Measurements from ENCODE around the gene POLA2. TPM values are rescaled to one million over a fixed set of nuclear protein-coding genes. Genes with fewer than 3 reads are reported as not detected.

Gene POLA2
- total RNA-seq, 1 donor from 2014 or later: 8.6 TPM

- H3K36me3 Mint-ChIP-seq (ENCODE audit: unreplicated experiment): no peaks in the 10 kb centered on the region
- H3K4me3 Mint-ChIP-seq (ENCODE audit: unreplicated experiment): no peak overlapping the region
- TF ChIP-seq CTCF (IDR thresholded peaks at IDR 0.05; ENCODE audit: partially characterized antibody, unreplicated experiment): no peak
- H3K9me3 Mint-ChIP-seq (ENCODE audit: unreplicated experiment): no peaks in the 10 kb centered on the region
- no peak overlapping the region for H3K27ac Mint-ChIP-seq (ENCODE audit: unreplicated experiment)
- peaks cover 9% of the 10 kb centered on the region for H3K4me1 Mint-ChIP-seq (ENCODE audit: low read depth, unreplicated experiment)
- peaks cover 2% of the 10 kb centered on the region for H3K27me3 Mint-ChIP-seq (ENCODE audit: unreplicated experiment)
- no peak for DNase-seq
These were observed 16.0 kb downstream of the POLA2 start for GRCh38 chr11:65277631-65278277.

- Mint-ChIP-seq H3K9me3 (ENCODE audit: unreplicated experiment) (no peaks in the 10 kb centered on the region), H3K27me3 (ENCODE audit: unreplicated experiment) (peaks cover 2% of the 10 kb centered on the region), H3K36me3 (ENCODE audit: unreplicated experiment) (no peaks in the 10 kb centered on the region), H3K27ac (ENCODE audit: unreplicated experiment) (no peak overlapping the region), H3K4me1 (ENCODE audit: low read depth, unreplicated experiment) (peaks cover 9% of the 10 kb centered on the region), H3K4me3 (ENCODE audit: unreplicated experiment) (no peak overlapping the region)
- no peak for DNase-seq
- no peak for TF ChIP-seq CTCF (IDR thresholded peaks at IDR 0.05; ENCODE audit: partially characterized antibody, unreplicated experiment)
These were observed 16.6 kb downstream of the POLA2 start for GRCh38 chr11:65278356-65278755.

- Mint-ChIP-seq H3K4me3 (ENCODE audit: unreplicated experiment) (no peak overlapping the region), H3K36me3 (ENCODE audit: unreplicated experiment) (no peaks in the 10 kb centered on the region), H3K4me1 (ENCODE audit: low read depth, unreplicated experiment) (peaks cover 9% of the 10 kb centered on the region), H3K27ac (ENCODE audit: unreplicated experiment) (no peak overlapping the region), H3K9me3 (ENCODE audit: unreplicated experiment) (no peaks in the 10 kb centered on the region), H3K27me3 (ENCODE audit: unreplicated experiment) (peaks cover 2% of the 10 kb centered on the region)
- TF ChIP-seq CTCF (IDR thresholded peaks at IDR 0.05; ENCODE audit: partially characterized antibody, unreplicated experiment): no peak
- DNase-seq: no peak
These were observed 17.5 kb downstream of the POLA2 start for GRCh38 chr11:65279279-65279678.

GRCh38 chr11:65279741-65280440, 18.1 kb downstream of the POLA2 start:
- Mint-ChIP-seq H3K27me3 (ENCODE audit: unreplicated experiment) (peaks cover 4% of the 10 kb centered on the region), H3K9me3 (ENCODE audit: unreplicated experiment) (no peaks in the 10 kb centered on the region), H3K27ac (ENCODE audit: unreplicated experiment) (no peak overlapping the region), H3K36me3 (ENCODE audit: unreplicated experiment) (no peaks in the 10 kb centered on the region), H3K4me3 (ENCODE audit: unreplicated experiment) (no peak overlapping the region), H3K4me1 (ENCODE audit: low read depth, unreplicated experiment) (peaks cover 9% of the 10 kb centered on the region)
- TF ChIP-seq CTCF (IDR thresholded peaks at IDR 0.05; ENCODE audit: partially characterized antibody, unreplicated experiment): no peak
- no peak for DNase-seq

- peaks cover 3% of the 10 kb centered on the region for H3K4me1 Mint-ChIP-seq (ENCODE audit: low read depth, unreplicated experiment)
- H3K9me3 Mint-ChIP-seq (ENCODE audit: unreplicated experiment): no peaks in the 10 kb centered on the region
- no peaks in the 10 kb centered on the region for H3K36me3 Mint-ChIP-seq (ENCODE audit: unreplicated experiment)
- no peak overlapping the region for H3K27ac Mint-ChIP-seq (ENCODE audit: unreplicated experiment)
- no peak for DNase-seq
- TF ChIP-seq CTCF (IDR thresholded peaks at IDR 0.05; ENCODE audit: partially characterized antibody, unreplicated experiment): no peak
- peaks cover 4% of the 10 kb centered on the region for H3K27me3 Mint-ChIP-seq (ENCODE audit: unreplicated experiment)
- H3K4me3 Mint-ChIP-seq (ENCODE audit: unreplicated experiment): no peak overlapping the region
These were observed 18.9 kb downstream of the POLA2 start for GRCh38 chr11:65280646-65281045.
